Loucy (cell line): ENCODE measurements around the gene EVC.

ENCODE experiments used
- H2AFZ ChIP-seq: fragments of 200-600 bp; sonication (generic); 2 replicates; pipeline ENCODE4 v1.6.0; 2016; ENCODE audit warnings: antibody characterized with exemption, mild to moderate bottlenecking, low read length, moderate library complexity
- H3F3A ChIP-seq: fragments of 200-600 bp; 2 replicates; pipeline ENCODE4 v1.6.0; 2016; ENCODE audit warnings: antibody characterized with exemption, low read depth, mild to moderate bottlenecking
- H3K27me3 ChIP-seq: fragments of 200-600 bp; sonication (generic); 2 replicates; pipeline ENCODE4 v1.6.1; 2014; ENCODE audit warnings: low read length, mild to moderate bottlenecking; ENCODE audit not compliant: insufficient read depth, poor library complexity, severe bottlenecking
- H3K36me3 ChIP-seq: fragments of 200-600 bp; sonication (generic); 2 replicates; pipeline ENCODE4 v1.6.1; 2016; ENCODE audit warnings: low read length; ENCODE audit not compliant: insufficient read depth
- H3K4me1 ChIP-seq: fragments of 200-600 bp; sonication (generic); 2 replicates; pipeline ENCODE4 v1.5.1; 2014; ENCODE audit warnings: low read length, mild to moderate bottlenecking; ENCODE audit not compliant: insufficient read depth, poor library complexity, severe bottlenecking
- H3K4me2 ChIP-seq: fragments of 200-600 bp; sonication (generic); 2 replicates; pipeline ENCODE4 v1.6.0; 2014; ENCODE audit warnings: antibody characterized with exemption, low read length, low read depth, mild to moderate bottlenecking; ENCODE audit not compliant: poor library complexity, severe bottlenecking
- H3K4me3 ChIP-seq: fragments of 200-600 bp; sonication (generic); 2 replicates; pipeline ENCODE4 v1.5.1; 2014; ENCODE audit warnings: low read length, mild to moderate bottlenecking, mixed read lengths; ENCODE audit not compliant: poor library complexity, severe bottlenecking
- H3K79me2 ChIP-seq: fragments of 200-600 bp; sonication (generic); 2 replicates; pipeline ENCODE4 v1.6.1; 2014; ENCODE audit warnings: low read length; ENCODE audit not compliant: insufficient read depth
- H3K9ac ChIP-seq: fragments of 200-600 bp; sonication (generic); 2 replicates; pipeline ENCODE4 v1.6.0; 2014; ENCODE audit warnings: mild to moderate bottlenecking, low read depth, low read length, moderate library complexity; ENCODE audit not compliant: poor library complexity, severe bottlenecking
- H3K9me2 ChIP-seq: fragments of 200-600 bp; sonication (generic); replicated peaks from 2 replicates; pipeline ENCODE4 v1.6.1; 2016; ENCODE audit warnings: low read depth, low read length, mixed read lengths
- H3K9me3 ChIP-seq: fragments of 200-600 bp; sonication (generic); 2 replicates; pipeline ENCODE4 v1.6.1; 2014; ENCODE audit warnings: mild to moderate bottlenecking, antibody characterized with exemption, low read length, low read depth; ENCODE audit not compliant: insufficient read depth
- H4K20me1 ChIP-seq: fragments of 200-600 bp; sonication (generic); 2 replicates; pipeline ENCODE4 v1.6.0; 2014; ENCODE audit warnings: antibody characterized with exemption, low read length, mild to moderate bottlenecking; ENCODE audit not compliant: insufficient read depth, poor library complexity, severe bottlenecking
- EZH2phosphoT487 ChIP-seq: fragments of 200-600 bp; IDR thresholded peaks from 2 replicates; pipeline ENCODE4 v1.6.1; 2018; ENCODE audit warnings: antibody characterized with exemption, mild to moderate bottlenecking, moderate library complexity, borderline replicate concordance
- TF ChIP-seq, protein P1 (sequence below): fragments of 200-600 bp; sonication (generic); conservative IDR thresholded peaks from 2 replicates; pipeline ENCODE4 v1.5.1; 2014; ENCODE audit warnings: mild to moderate bottlenecking, antibody characterized with exemption, low read length

Gene EVC

DNA sequence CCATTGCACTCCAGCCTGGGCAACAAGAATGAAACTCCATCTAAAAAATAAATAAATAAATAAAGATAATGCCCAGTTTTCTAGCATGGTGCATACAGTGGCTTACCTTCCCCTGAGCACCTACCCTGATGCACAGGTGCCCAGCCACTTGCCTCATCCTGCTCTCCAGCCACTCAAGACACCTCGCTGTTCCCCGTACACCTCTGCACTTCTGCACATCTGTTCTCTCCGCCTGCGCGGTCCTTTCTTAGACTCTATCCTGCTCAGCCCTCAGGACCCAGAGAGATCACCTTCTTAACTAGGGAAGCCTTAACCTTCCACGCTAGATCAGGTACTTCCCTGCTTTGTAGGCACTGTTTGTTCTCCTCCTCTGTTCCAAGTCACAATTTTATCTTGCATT, 2.9 kb downstream of the EVC start:
- Histone ChIP-seq H3K9me3 (0 out of 2 replicates have a peak, but pooled peaks cover 4% of the 10 kb centered on the region), H3K27me3 (no peaks in the 10 kb centered on the region), H4K20me1 (no peaks in the 10 kb centered on the region), H3K4me3 (no peak overlapping the region), H3K36me3 (no peaks in the 10 kb centered on the region), H3K4me1 (no peaks in the 10 kb centered on the region), H2AFZ (no peak overlapping the region), H3F3A (no peaks in the 10 kb centered on the region), H3K4me2 (no peak overlapping the region), H3K9me2 (no peaks in the 10 kb centered on the region), H3K79me2 (no peaks in the 10 kb centered on the region), H3K9ac (no peak overlapping the region)
- TF ChIP-seq, protein P1, sequence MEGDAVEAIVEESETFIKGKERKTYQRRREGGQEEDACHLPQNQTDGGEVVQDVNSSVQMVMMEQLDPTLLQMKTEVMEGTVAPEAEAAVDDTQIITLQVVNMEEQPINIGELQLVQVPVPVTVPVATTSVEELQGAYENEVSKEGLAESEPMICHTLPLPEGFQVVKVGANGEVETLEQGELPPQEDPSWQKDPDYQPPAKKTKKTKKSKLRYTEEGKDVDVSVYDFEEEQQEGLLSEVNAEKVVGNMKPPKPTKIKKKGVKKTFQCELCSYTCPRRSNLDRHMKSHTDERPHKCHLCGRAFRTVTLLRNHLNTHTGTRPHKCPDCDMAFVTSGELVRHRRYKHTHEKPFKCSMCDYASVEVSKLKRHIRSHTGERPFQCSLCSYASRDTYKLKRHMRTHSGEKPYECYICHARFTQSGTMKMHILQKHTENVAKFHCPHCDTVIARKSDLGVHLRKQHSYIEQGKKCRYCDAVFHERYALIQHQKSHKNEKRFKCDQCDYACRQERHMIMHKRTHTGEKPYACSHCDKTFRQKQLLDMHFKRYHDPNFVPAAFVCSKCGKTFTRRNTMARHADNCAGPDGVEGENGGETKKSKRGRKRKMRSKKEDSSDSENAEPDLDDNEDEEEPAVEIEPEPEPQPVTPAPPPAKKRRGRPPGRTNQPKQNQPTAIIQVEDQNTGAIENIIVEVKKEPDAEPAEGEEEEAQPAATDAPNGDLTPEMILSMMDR: no peak
- no peak for TF ChIP-seq EZH2phosphoT487

GRCh38 chr4:5715357-5715756, 4.4 kb downstream of the EVC start:
- Histone ChIP-seq H3K4me2 (no peak overlapping the region), H3K9me3 (0 out of 2 replicates have a peak, but pooled peaks cover 4% of the 10 kb centered on the region), H3K27me3 (no peaks in the 10 kb centered on the region), H3K9ac (no peak overlapping the region), H3K79me2 (no peaks in the 10 kb centered on the region), H4K20me1 (no peaks in the 10 kb centered on the region), H3K9me2 (no peaks in the 10 kb centered on the region), H3F3A (no peaks in the 10 kb centered on the region), H3K4me1 (no peaks in the 10 kb centered on the region), H3K4me3 (no peak overlapping the region), H3K36me3 (no peaks in the 10 kb centered on the region), H2AFZ (no peak overlapping the region)
- TF ChIP-seq, protein P1: no peak
- no peak for TF ChIP-seq EZH2phosphoT487

DNA sequence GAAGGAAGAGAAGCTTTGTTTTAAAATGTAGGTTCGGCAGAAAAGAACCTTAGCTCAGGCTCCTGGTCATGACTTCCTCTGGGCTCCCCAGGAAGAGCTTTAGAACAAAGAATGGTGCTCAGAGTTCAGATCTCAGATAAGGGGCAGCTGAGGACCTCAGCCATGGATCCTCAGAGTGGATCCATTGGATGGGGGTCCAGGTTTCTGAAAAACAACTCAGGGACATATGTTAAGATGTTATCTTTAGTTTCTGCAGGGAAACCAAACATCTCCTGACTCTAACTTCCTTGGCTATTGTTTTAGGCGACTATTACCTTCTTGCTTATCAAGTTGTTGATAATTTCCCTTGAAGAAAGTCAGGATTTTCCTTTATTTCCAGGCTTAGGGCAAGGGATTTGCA, 5.4 kb downstream of the EVC start:
- no peaks in the 10 kb centered on the region for H4K20me1 ChIP-seq
- no peaks in the 10 kb centered on the region for H3K27me3 ChIP-seq
- H3K9me3 ChIP-seq: 0 out of 2 replicates have a peak, but pooled peaks cover 4% of the 10 kb centered on the region
- no peak overlapping the region for H3K9ac ChIP-seq
- no peaks in the 10 kb centered on the region for H3F3A ChIP-seq
- no peak overlapping the region for H3K4me2 ChIP-seq
- H3K36me3 ChIP-seq: no peaks in the 10 kb centered on the region
- no peaks in the 10 kb centered on the region for H3K79me2 ChIP-seq
- TF ChIP-seq EZH2phosphoT487: no peak
- TF ChIP-seq, protein P1: no peak
- no peak overlapping the region for H2AFZ ChIP-seq
- H3K4me3 ChIP-seq: no peak overlapping the region
- H3K9me2 ChIP-seq: no peaks in the 10 kb centered on the region
- H3K4me1 ChIP-seq: no peaks in the 10 kb centered on the region
